HEK293 (cell line): ENCODE data around the gene NDFIP2.

Experiments
- CTCF ChIP-seq: fragments of 450-650 bp; formaldehyde crosslinking; IDR thresholded peaks from 2 replicates; pipeline ENCODE4 v1.5.1; 2016; ENCODE audit warnings: missing biosample characterization, missing genetic modification characterization
- GFI1B ChIP-seq: fragments of 450-650 bp; formaldehyde crosslinking; IDR thresholded peaks from 2 replicates; pipeline ENCODE4 v1.5.1; 2016; ENCODE audit warnings: missing biosample characterization, missing genetic modification characterization
- MEIS1 ChIP-seq: sonication (generic); formaldehyde crosslinking; IDR thresholded peaks from 2 replicates; pipeline ENCODE4 v1.8.1; 2022; ENCODE audit warnings: missing genetic modification reagents, mild to moderate bottlenecking, borderline replicate concordance
- ZFP69B ChIP-seq: fragments of 450-650 bp; formaldehyde crosslinking; IDR thresholded peaks from 2 replicates; pipeline ENCODE4 v1.5.1; 2016; ENCODE audit warnings: missing biosample characterization, missing genetic modification characterization
- TF ChIP-seq, protein P1 (sequence below): fragments of 450-650 bp; formaldehyde crosslinking; IDR thresholded peaks from 2 replicates; pipeline ENCODE4 v1.5.1; 2017; ENCODE audit warnings: missing biosample characterization, missing genetic modification characterization
- TF ChIP-seq, protein P2 (sequence below): fragments of 450-650 bp; formaldehyde crosslinking; IDR thresholded peaks from 2 replicates; pipeline ENCODE4 v1.5.1; 2016; ENCODE audit warnings: missing biosample characterization, missing genetic modification characterization, low read depth
- TF ChIP-seq, protein P3 (sequence below): fragments of 450-650 bp; formaldehyde crosslinking; IDR thresholded peaks from 2 replicates; pipeline ENCODE4 v1.5.1; 2016; ENCODE audit warnings: missing biosample characterization, missing genetic modification characterization

- TF ChIP-seq, protein P1, sequence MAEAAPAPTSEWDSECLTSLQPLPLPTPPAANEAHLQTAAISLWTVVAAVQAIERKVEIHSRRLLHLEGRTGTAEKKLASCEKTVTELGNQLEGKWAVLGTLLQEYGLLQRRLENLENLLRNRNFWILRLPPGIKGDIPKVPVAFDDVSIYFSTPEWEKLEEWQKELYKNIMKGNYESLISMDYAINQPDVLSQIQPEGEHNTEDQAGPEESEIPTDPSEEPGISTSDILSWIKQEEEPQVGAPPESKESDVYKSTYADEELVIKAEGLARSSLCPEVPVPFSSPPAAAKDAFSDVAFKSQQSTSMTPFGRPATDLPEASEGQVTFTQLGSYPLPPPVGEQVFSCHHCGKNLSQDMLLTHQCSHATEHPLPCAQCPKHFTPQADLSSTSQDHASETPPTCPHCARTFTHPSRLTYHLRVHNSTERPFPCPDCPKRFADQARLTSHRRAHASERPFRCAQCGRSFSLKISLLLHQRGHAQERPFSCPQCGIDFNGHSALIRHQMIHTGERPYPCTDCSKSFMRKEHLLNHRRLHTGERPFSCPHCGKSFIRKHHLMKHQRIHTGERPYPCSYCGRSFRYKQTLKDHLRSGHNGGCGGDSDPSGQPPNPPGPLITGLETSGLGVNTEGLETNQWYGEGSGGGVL (tag by site-specific recombination): no peak
- TF ChIP-seq ZFP69B (tag by site-specific recombination) (no peak), GFI1B (tag by site-specific recombination) (no peak), CTCF (tag by site-specific recombination) (no peak), MEIS1 (CRISPR knock-in tag) (no peak)
- TF ChIP-seq, protein P2, sequence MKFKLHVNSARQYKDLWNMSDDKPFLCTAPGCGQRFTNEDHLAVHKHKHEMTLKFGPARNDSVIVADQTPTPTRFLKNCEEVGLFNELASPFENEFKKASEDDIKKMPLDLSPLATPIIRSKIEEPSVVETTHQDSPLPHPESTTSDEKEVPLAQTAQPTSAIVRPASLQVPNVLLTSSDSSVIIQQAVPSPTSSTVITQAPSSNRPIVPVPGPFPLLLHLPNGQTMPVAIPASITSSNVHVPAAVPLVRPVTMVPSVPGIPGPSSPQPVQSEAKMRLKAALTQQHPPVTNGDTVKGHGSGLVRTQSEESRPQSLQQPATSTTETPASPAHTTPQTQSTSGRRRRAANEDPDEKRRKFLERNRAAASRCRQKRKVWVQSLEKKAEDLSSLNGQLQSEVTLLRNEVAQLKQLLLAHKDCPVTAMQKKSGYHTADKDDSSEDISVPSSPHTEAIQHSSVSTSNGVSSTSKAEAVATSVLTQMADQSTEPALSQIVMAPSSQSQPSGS: no peak
- TF ChIP-seq, protein P3, sequence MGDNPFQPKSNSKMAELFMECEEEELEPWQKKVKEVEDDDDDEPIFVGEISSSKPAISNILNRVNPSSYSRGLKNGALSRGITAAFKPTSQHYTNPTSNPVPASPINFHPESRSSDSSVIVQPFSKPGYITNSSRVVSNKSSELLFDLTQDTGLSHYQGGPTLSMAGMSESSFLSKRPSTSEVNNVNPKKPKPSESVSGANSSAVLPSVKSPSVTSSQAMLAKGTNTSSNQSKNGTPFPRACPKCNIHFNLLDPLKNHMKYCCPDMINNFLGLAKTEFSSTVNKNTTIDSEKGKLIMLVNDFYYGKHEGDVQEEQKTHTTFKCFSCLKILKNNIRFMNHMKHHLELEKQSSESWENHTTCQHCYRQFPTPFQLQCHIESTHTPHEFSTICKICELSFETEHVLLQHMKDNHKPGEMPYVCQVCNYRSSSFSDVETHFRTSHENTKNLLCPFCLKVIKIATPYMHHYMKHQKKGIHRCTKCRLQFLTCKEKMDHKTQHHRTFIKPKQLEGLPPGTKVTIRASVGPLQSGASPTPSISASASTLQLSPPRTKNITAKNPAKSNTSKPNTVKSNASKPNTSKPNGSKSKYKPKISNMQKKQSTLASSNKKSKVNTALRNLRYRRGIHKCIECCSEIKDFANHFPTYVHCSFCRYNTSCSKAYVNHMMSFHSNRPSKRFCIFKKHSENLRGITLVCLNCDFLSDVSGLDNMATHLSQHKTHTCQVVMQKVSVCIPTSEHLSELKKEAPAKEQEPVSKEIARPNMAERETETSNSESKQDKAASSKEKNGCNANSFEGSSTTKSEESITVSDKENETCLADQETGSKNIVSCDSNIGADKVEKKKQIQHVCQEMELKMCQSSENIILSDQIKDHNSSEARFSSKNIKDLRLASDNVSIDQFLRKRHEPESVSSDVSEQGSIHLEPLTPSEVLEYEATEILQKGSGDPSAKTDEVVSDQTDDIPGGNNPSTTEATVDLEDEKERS (tag by site-specific recombination): no peak
These were observed 32.5 kb upstream of the NDFIP2 start for GRCh38 chr13:79448413-79448812.
